ENCODE results near the gene CAMK2N2. TPM values are rescaled to one million over a fixed set of nuclear protein-coding genes. Genes with fewer than 3 reads are reported as not detected.
"Not testable (repeated sequence)": the region's sequence is repeated elsewhere in the genome, so short reads cannot be mapped to it uniquely, and the experiment has no call there.

Gene CAMK2N2
- total RNA-seq, 2 donors from 2014 or later, result 0.33 to 1.8 TPM

GRCh38 chr3:184275961-184276910 is 14.9 kb upstream of the CAMK2N2 start, which contains the start of gene ECE2:
Gene ECE2, plus strand, starts transcription at chr3:184276022. Its CDS starts 132 bp downstream, at chr3:184276154.
- TF ChIP-seq, protein P1, sequence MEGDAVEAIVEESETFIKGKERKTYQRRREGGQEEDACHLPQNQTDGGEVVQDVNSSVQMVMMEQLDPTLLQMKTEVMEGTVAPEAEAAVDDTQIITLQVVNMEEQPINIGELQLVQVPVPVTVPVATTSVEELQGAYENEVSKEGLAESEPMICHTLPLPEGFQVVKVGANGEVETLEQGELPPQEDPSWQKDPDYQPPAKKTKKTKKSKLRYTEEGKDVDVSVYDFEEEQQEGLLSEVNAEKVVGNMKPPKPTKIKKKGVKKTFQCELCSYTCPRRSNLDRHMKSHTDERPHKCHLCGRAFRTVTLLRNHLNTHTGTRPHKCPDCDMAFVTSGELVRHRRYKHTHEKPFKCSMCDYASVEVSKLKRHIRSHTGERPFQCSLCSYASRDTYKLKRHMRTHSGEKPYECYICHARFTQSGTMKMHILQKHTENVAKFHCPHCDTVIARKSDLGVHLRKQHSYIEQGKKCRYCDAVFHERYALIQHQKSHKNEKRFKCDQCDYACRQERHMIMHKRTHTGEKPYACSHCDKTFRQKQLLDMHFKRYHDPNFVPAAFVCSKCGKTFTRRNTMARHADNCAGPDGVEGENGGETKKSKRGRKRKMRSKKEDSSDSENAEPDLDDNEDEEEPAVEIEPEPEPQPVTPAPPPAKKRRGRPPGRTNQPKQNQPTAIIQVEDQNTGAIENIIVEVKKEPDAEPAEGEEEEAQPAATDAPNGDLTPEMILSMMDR (conservative IDR thresholded peaks at IDR 0.05), result no peak
- Histone ChIP-seq H3K27me3 (ENCODE audit: control insufficient read depth, insufficient read depth, low read length, poor library complexity, severe bottlenecking) (peaks cover 77% of the 10 kb centered on the region), H3K27ac (ENCODE audit: low read depth, low read length) (no peak within 1 kb of the TSS), H3K4me1 (ENCODE audit: control insufficient read depth, insufficient read depth, low read length) (no peaks in the 10 kb centered on the region), H3K9ac (ENCODE audit: extremely low read depth, low read length, poor library complexity, severe bottlenecking) (no peak within 1 kb of the TSS), H3K9me3 (ENCODE audit: control insufficient read depth, low read length) (no peaks in the 10 kb centered on the region), H3K4me3 (ENCODE audit: low read length) (no peak within 1 kb of the TSS), H3K36me3 (ENCODE audit: control insufficient read depth, insufficient read depth, low read length) (no peaks in the 10 kb centered on the region)
- no peak within 1 kb of the TSS for H3K27ac Mint-ChIP-seq
- no peak for DNase-seq
- H3K27me3 Mint-ChIP-seq (ENCODE audit: insufficient read depth), result peaks cover 68% of the 10 kb centered on the region
- H3K36me3 Mint-ChIP-seq (ENCODE audit: low read depth), result no peaks in the 10 kb centered on the region
- WGBS, 2 experiments (ENCODE audit: insufficient coverage in 1 of 2, insufficient read length in 1 of 2), result 54 to 70% methylated on average over 29 to 64 of the region's 65 CpGs
- H3K9me3 Mint-ChIP-seq, result no peaks in the 10 kb centered on the region
- peak within 1 kb of the TSS; percentile 42 for H3K4me3 Mint-ChIP-seq
- no peaks in the 10 kb centered on the region for H3K4me1 Mint-ChIP-seq

- H3K9me3 ChIP-seq (ENCODE audit: control insufficient read depth, low read length), result no peaks in the 10 kb centered on the region
- H3K27me3 ChIP-seq (ENCODE audit: control insufficient read depth, insufficient read depth, low read length, poor library complexity, severe bottlenecking), result peaks cover 81% of the 10 kb centered on the region
- no peak overlapping the region for H3K4me3 ChIP-seq (ENCODE audit: low read length)
- H3K36me3 ChIP-seq (ENCODE audit: control insufficient read depth, insufficient read depth, low read length), result no peaks in the 10 kb centered on the region
- no peak overlapping the region for H3K27ac ChIP-seq (ENCODE audit: low read depth, low read length)
- peaks cover 69% of the 10 kb centered on the region for H3K27me3 Mint-ChIP-seq (ENCODE audit: insufficient read depth)
- no peak overlapping the region for H3K27ac Mint-ChIP-seq
- H3K4me1 Mint-ChIP-seq, result no peaks in the 10 kb centered on the region
- TF ChIP-seq, protein P1 (conservative IDR thresholded peaks at IDR 0.05), result no peak
- H3K9ac ChIP-seq (ENCODE audit: extremely low read depth, low read length, poor library complexity, severe bottlenecking), result no peak overlapping the region
- peak overlapping the region; percentile 42 for H3K4me3 Mint-ChIP-seq
- no peaks in the 10 kb centered on the region for H3K4me1 ChIP-seq (ENCODE audit: control insufficient read depth, insufficient read depth, low read length)
- WGBS, 2 experiments (ENCODE audit: insufficient coverage in 1 of 2, insufficient read length in 1 of 2), result 83 to 94% methylated on average over 10 to 12 of the region's 12 CpGs
- peak; percentile 30 for DNase-seq
- no peaks in the 10 kb centered on the region for H3K9me3 Mint-ChIP-seq
- H3K36me3 Mint-ChIP-seq (ENCODE audit: low read depth), result no peaks in the 10 kb centered on the region
Measured at GRCh38 chr3:184275381-184275701, 14.0 kb upstream of the CAMK2N2 start.

GRCh38 chr3:184272269-184272668 is 10.9 kb upstream of the CAMK2N2 start:
- TF ChIP-seq, protein P1 (conservative IDR thresholded peaks at IDR 0.05), result no peak
- no peaks in the 10 kb centered on the region for H3K36me3 Mint-ChIP-seq (ENCODE audit: low read depth)
- H3K4me1 ChIP-seq (ENCODE audit: control insufficient read depth, insufficient read depth, low read length), result no peaks in the 10 kb centered on the region
- H3K4me3 Mint-ChIP-seq, result no peak overlapping the region
- H3K4me1 Mint-ChIP-seq, result no peaks in the 10 kb centered on the region
- peaks cover 2% of the 10 kb centered on the region for H3K9me3 Mint-ChIP-seq
- peaks cover 5% of the 10 kb centered on the region for H3K9me3 ChIP-seq (ENCODE audit: control insufficient read depth, low read length)
- WGBS, 2 experiments (ENCODE audit: insufficient coverage in 1 of 2, insufficient read length in 1 of 2), result 83 to 90% methylated on average over 1 of the region's 1 CpG
- peaks cover 75% of the 10 kb centered on the region for H3K27me3 ChIP-seq (ENCODE audit: control insufficient read depth, insufficient read depth, low read length, poor library complexity, severe bottlenecking)
- no peak overlapping the region for H3K9ac ChIP-seq (ENCODE audit: extremely low read depth, low read length, poor library complexity, severe bottlenecking)
- peaks cover 51% of the 10 kb centered on the region for H3K27me3 Mint-ChIP-seq (ENCODE audit: insufficient read depth)
- peak; percentile 4 for DNase-seq
- no peak overlapping the region for H3K27ac Mint-ChIP-seq
- no peaks in the 10 kb centered on the region for H3K36me3 ChIP-seq (ENCODE audit: control insufficient read depth, insufficient read depth, low read length)
- H3K27ac ChIP-seq (ENCODE audit: low read depth, low read length), result no peak overlapping the region
- no peak overlapping the region for H3K4me3 ChIP-seq (ENCODE audit: low read length)

- not testable (repeated sequence) for H3K4me3 ChIP-seq (ENCODE audit: low read length); H3K9me3 Mint-ChIP-seq; H3K4me1 Mint-ChIP-seq; H3K4me1 ChIP-seq (ENCODE audit: control insufficient read depth, insufficient read depth, low read length); H3K36me3 Mint-ChIP-seq (ENCODE audit: low read depth); H3K27ac ChIP-seq (ENCODE audit: low read depth, low read length); DNase-seq; H3K4me3 Mint-ChIP-seq; H3K9ac ChIP-seq (ENCODE audit: extremely low read depth, low read length, poor library complexity, severe bottlenecking); H3K27ac Mint-ChIP-seq; H3K36me3 ChIP-seq (ENCODE audit: control insufficient read depth, insufficient read depth, low read length); H3K9me3 ChIP-seq (ENCODE audit: control insufficient read depth, low read length)
- 100% methylated on average over 1 of the region's 1 CpG; no CpG with 5 or more reads in 1 of the 2 experiments for WGBS, 2 experiments (ENCODE audit: insufficient coverage in 1 of 2, insufficient read length in 1 of 2)
- H3K27me3 Mint-ChIP-seq (ENCODE audit: insufficient read depth), result peaks cover 55% of the 10 kb centered on the region
- peaks cover 62% of the 10 kb centered on the region for H3K27me3 ChIP-seq (ENCODE audit: control insufficient read depth, insufficient read depth, low read length, poor library complexity, severe bottlenecking)
Measured at GRCh38 chr3:184267249-184267648, 5.9 kb upstream of the CAMK2N2 start.
